Stimulated activated CD4-positive, alpha-beta T cell treated with anti-CD3 and anti-CD28 coated beads, TNF-alpha, amount 100 ng/mL, for 4 hours (primary cell): ENCODE data around the gene ITGA8.
A peak's percentile ranks its signal among the peaks of the same experiment; 100 is the strongest.
"Not testable (repeated sequence)": the region's sequence is repeated elsewhere in the genome, so short reads cannot be mapped to it uniquely, and the experiment has no call there.

Experiments used
- DNase-seq, 3 experiments: peaks; one replicate each; pipeline ENCODE4 v3.0.0-alpha.2; 2020; ENCODE audit warnings: low read depth in 3 of 3

Gene ITGA8

GRCh38 chr10:15620337-15620736 lies 99.4 kb downstream of the ITGA8 start:
- DNase-seq = no peak

- no peak for DNase-seq
Measured at GRCh38 chr10:15609246-15609645, 110.5 kb downstream of the ITGA8 start.

GRCh38 chr10:15606377-15606776 lies 113.3 kb downstream of the ITGA8 start:
- no peak for DNase-seq

- DNase-seq = no peak
Measured at GRCh38 chr10:15605740-15606369, 113.9 kb downstream of the ITGA8 start.

GRCh38 chr10:15603446-15604011 lies 116.2 kb downstream of the ITGA8 start:
- DNase-seq = no peak

GRCh38 chr10:15601819-15602218 lies 117.9 kb downstream of the ITGA8 start:
- no peak for DNase-seq

- DNase-seq = no peak
Measured at GRCh38 chr10:15595260-15595659, 124.5 kb downstream of the ITGA8 start.

GRCh38 chr10:15591937-15592336 lies 127.8 kb downstream of the ITGA8 start:
- DNase-seq = no peak

- DNase-seq = no peak
Measured at GRCh38 chr10:15591431-15591830, 128.3 kb downstream of the ITGA8 start.

- DNase-seq = no peak
Measured at GRCh38 chr10:15588635-15589508, 130.8 kb downstream of the ITGA8 start.

GRCh38 chr10:15588151-15588550 lies 131.6 kb downstream of the ITGA8 start:
- no peak for DNase-seq

- no peak for DNase-seq
Measured at GRCh38 chr10:15587271-15587670, 132.5 kb downstream of the ITGA8 start.

GRCh38 chr10:15585303-15585715 lies 134.4 kb downstream of the ITGA8 start:
- peak in 1 of 3 experiments; percentile 2 for DNase-seq

GRCh38 chr10:15582972-15583371 lies 136.8 kb downstream of the ITGA8 start:
- not testable (repeated sequence) for DNase-seq

GRCh38 chr10:15579605-15580004 lies 140.1 kb downstream of the ITGA8 start:
- DNase-seq = no peak

GRCh38 chr10:15572531-15573045 lies 147.1 kb downstream of the ITGA8 start:
- DNase-seq = no peak

- no peak for DNase-seq
Measured at GRCh38 chr10:15571575-15571974, 148.1 kb downstream of the ITGA8 start.

GRCh38 chr10:15570738-15571339 lies 148.9 kb downstream of the ITGA8 start:
- DNase-seq = no peak

GRCh38 chr10:15567952-15568351 lies 151.8 kb downstream of the ITGA8 start:
- DNase-seq = no peak

GRCh38 chr10:15563246-15563645 lies 156.5 kb downstream of the ITGA8 start:
- DNase-seq = no peak

GRCh38 chr10:15562578-15562977 lies 157.1 kb downstream of the ITGA8 start:
- no peak for DNase-seq

- DNase-seq = no peak
Measured at GRCh38 chr10:15562116-15562515, 157.6 kb downstream of the ITGA8 start.
